B cell (primary cell): ENCODE results near the gene MAN1A2.

Experiments used
- CTCF ChIP-seq: fragments of 200-600 bp; IDR thresholded peaks from one replicate; pipeline ENCODE4 v1.8.0; 2022; ENCODE audit warnings: antibody characterized with exemption, mild to moderate bottlenecking
- EZH2 ChIP-seq: IDR thresholded peaks from 2 replicates; pipeline ENCODE4 v1.6.1; 2012; ENCODE audit warnings: borderline replicate concordance, low read depth, mild to moderate bottlenecking, moderate library complexity, low read length; ENCODE audit not compliant: insufficient read depth, poor library complexity, severe bottlenecking

GRCh38 chr1:117500584-117500983 lies 133.3 kb downstream of the MAN1A2 start:
- no peak for TF ChIP-seq CTCF
- no peak for TF ChIP-seq EZH2
